H1 (cell line): ENCODE data around the gene TCF20. TPM values are rescaled to one million over a fixed set of nuclear protein-coding genes. Genes with fewer than 3 reads are reported as not detected.

Experiments
- CTCF ChIA-PET: fragments of 300-600 bp; sonication (Branson Sonifier 250); formaldehyde crosslinking; loops from one replicate; lab custom pipeline; 2021; ENCODE audit not compliant: partially characterized antibody; lab: Charles Lee
- POLR2A ChIA-PET: fragments of 300-600 bp; sonication (Branson Sonifier 250); formaldehyde crosslinking; loops from one replicate; lab custom pipeline; 2021; ENCODE audit warnings: inconsistent platforms; ENCODE audit not compliant: partially characterized antibody; lab: Charles Lee
- DNase-seq, 2 experiments: peaks; one replicate each; pipeline versions ENCODE4 v3.0.0 to v3.0.0-alpha.2; 2010 to 2022; ENCODE audit warnings: low spot score in 2 of 2, low read depth in 1 of 2, mixed read lengths in 1 of 2
- FAIRE-seq: peaks from 2 replicates; lab custom pipeline; 2011; peaks lifted over from hg19 to GRCh38; lab: Jason Lieb, UNC
- H2AFZ ChIP-seq: 2 replicates; pipeline ENCODE4 v1.8.1; 2012; ENCODE audit warnings: low read length, inconsistent platforms
- H2AK5ac ChIP-seq: 2 replicates; pipeline ENCODE4 v1.6.1; 2013; ENCODE audit warnings: low read depth, low read length
- H2BK120ac ChIP-seq: replicated peaks from 2 replicates; pipeline ENCODE3; 2013; ENCODE audit warnings: low read depth, low read length, inconsistent platforms
- H2BK12ac ChIP-seq: 2 replicates; pipeline ENCODE4 v1.6.1; 2013; ENCODE audit warnings: low read depth, low read length
- H2BK15ac ChIP-seq: 2 replicates; pipeline ENCODE4 v1.6.1; 2013; ENCODE audit warnings: low read length
- H2BK20ac ChIP-seq: 2 replicates; pipeline ENCODE4 v1.6.1; 2013; ENCODE audit warnings: low read length
- H2BK5ac ChIP-seq: 2 replicates; pipeline ENCODE4 v1.6.1; 2013; ENCODE audit warnings: low read depth, low read length
- H3K14ac ChIP-seq: 2 replicates; pipeline ENCODE4 v1.6.1; 2013; ENCODE audit warnings: inconsistent platforms; ENCODE audit not compliant: insufficient read length
- H3K18ac ChIP-seq: 2 replicates; pipeline ENCODE4 v1.6.1; 2013; ENCODE audit warnings: low read length; ENCODE audit errors: extremely low read depth
- H3K23ac ChIP-seq: 2 replicates; pipeline ENCODE4 v1.6.1; 2013; ENCODE audit warnings: inconsistent platforms; ENCODE audit not compliant: insufficient read length
- H3K23me2 ChIP-seq: 2 replicates; pipeline ENCODE4 v1.6.1; 2013; ENCODE audit warnings: low read depth, low read length
- H3K27ac ChIP-seq: 2 replicates; pipeline ENCODE4 v1.6.1; 2011; ENCODE audit warnings: low read depth, low read length, inconsistent platforms
- H3K27me3 ChIP-seq, 4 experiments: replicated peaks in 1 of 4; 1 replicate in 1 of 4; 2 replicates in 3 of 4; pipeline versions ENCODE4 v1.6.1 to v1.8.1; 2011 to 2013; ENCODE audit warnings: low read length in 3 of 4, mild to moderate bottlenecking in 3 of 4, inconsistent platforms in 2 of 4, mixed read lengths in 2 of 4, moderate library complexity in 1 of 4; ENCODE audit not compliant: control insufficient read depth in 3 of 4, insufficient read depth in 3 of 4; ENCODE audit errors: extremely low read depth in 1 of 4
- H3K36me3 ChIP-seq, 4 experiments: 2 replicates each; pipeline versions ENCODE4 v1.6.1 to v1.8.1; 2011 to 2013; ENCODE audit warnings: mild to moderate bottlenecking in 4 of 4, low read length in 3 of 4, moderate library complexity in 2 of 4, control low read depth in 1 of 4, inconsistent platforms in 1 of 4; ENCODE audit not compliant: insufficient read depth in 4 of 4, control insufficient read depth in 2 of 4
- H3K4ac ChIP-seq: replicated peaks from 2 replicates; pipeline ENCODE3; 2013; ENCODE audit warnings: low read length, low read depth, mixed read lengths, inconsistent platforms; ENCODE audit not compliant: insufficient read length
- H3K4me1 ChIP-seq, 4 experiments: replicated peaks in 1 of 4; 1 replicate in 1 of 4; 2 replicates in 3 of 4; pipeline versions ENCODE4 v1.6.1 to v1.8.1; 2011 to 2013; ENCODE audit warnings: low read length in 3 of 4, inconsistent platforms in 2 of 4, mixed read lengths in 1 of 4; ENCODE audit not compliant: insufficient read depth in 4 of 4, control insufficient read depth in 3 of 4
- H3K4me2 ChIP-seq, 2 experiments: 2 replicates each; pipeline versions ENCODE4 v1.6.1 to v1.8.1; 2011 to 2013; ENCODE audit warnings: low read depth in 2 of 2, low read length in 2 of 2, control low read depth in 1 of 2, inconsistent platforms in 1 of 2, mild to moderate bottlenecking in 1 of 2; ENCODE audit not compliant: insufficient read depth in 1 of 2
- H3K4me3 ChIP-seq, 4 experiments: fragments of 200-600, 300-600 bp in 1 of 4; sonication (generic), shearing (Covaris generic), sonication (Bioruptor Twin) in 1 of 4; 2 replicates each; pipeline versions ENCODE4 v1.5.1 to v1.8.1; 2011 to 2016; ENCODE audit warnings: low read length in 4 of 4, low read depth in 3 of 4, control low read depth in 2 of 4, inconsistent platforms in 2 of 4, mild to moderate bottlenecking in 2 of 4, mixed read lengths in 1 of 4, moderate library complexity in 1 of 4; ENCODE audit not compliant: insufficient read depth in 2 of 4; ENCODE audit errors: extremely low read depth in 1 of 4
- H3K56ac ChIP-seq: replicated peaks from 2 replicates; pipeline ENCODE3; 2013; ENCODE audit warnings: low read depth, mild to moderate bottlenecking, mixed read lengths, low read length, inconsistent platforms; ENCODE audit not compliant: insufficient read length
- H3K79me1 ChIP-seq: 2 replicates; pipeline ENCODE4 v1.6.1; 2013; ENCODE audit warnings: low read depth, low read length, control low read depth
- H3K79me2 ChIP-seq, 2 experiments: 2 replicates each; pipeline versions ENCODE4 v1.6.1 to v1.8.1; 2012 to 2013; ENCODE audit warnings: low read length in 2 of 2, mild to moderate bottlenecking in 2 of 2, inconsistent platforms in 1 of 2; ENCODE audit not compliant: insufficient read depth in 2 of 2, control insufficient read depth in 1 of 2
- H3K9ac ChIP-seq, 4 experiments: replicated peaks in 1 of 4; 1 replicate in 1 of 4; 2 replicates in 3 of 4; pipeline versions ENCODE4 v1.6.1 to v1.8.1; 2011 to 2013; ENCODE audit warnings: low read depth in 3 of 4, low read length in 3 of 4, control low read depth in 2 of 4, mild to moderate bottlenecking in 2 of 4, moderate library complexity in 2 of 4, inconsistent platforms in 1 of 4; ENCODE audit errors: extremely low read depth in 1 of 4
- H3K9me3 ChIP-seq, 2 experiments: 2 replicates each; pipeline versions ENCODE4 v1.6.1 to v1.8.1; 2012 to 2013; ENCODE audit warnings: mild to moderate bottlenecking in 2 of 2, moderate library complexity in 2 of 2, control low read depth in 1 of 2, inconsistent platforms in 1 of 2, low read depth in 1 of 2, low read length in 1 of 2, mixed read lengths in 1 of 2; ENCODE audit not compliant: insufficient read depth in 2 of 2
- H4K20me1 ChIP-seq, 2 experiments: replicated peaks in 1 of 2; 2 replicates each; pipeline versions ENCODE3 to v1.8.1; 2011 to 2013; ENCODE audit warnings: inconsistent platforms in 2 of 2, low read length in 2 of 2, mild to moderate bottlenecking in 1 of 2; ENCODE audit not compliant: insufficient read depth in 2 of 2, control insufficient read depth in 1 of 2
- H4K5ac ChIP-seq: 2 replicates; pipeline ENCODE4 v1.6.1; 2013; ENCODE audit warnings: low read length, low read depth, mixed read lengths, inconsistent platforms; ENCODE audit not compliant: insufficient read length
- H4K8ac ChIP-seq: 2 replicates; pipeline ENCODE4 v1.8.0; 2013; ENCODE audit warnings: mild to moderate bottlenecking, moderate library complexity, low read length, inconsistent platforms; ENCODE audit not compliant: insufficient read depth; ENCODE audit errors: extremely low read depth
- H4K91ac ChIP-seq: replicated peaks from 2 replicates; pipeline ENCODE3; 2013; ENCODE audit warnings: low read length, mixed read lengths, inconsistent platforms; ENCODE audit not compliant: insufficient read length
- ATF3 ChIP-seq: IDR thresholded peaks from 2 replicates; pipeline ENCODE4 v1.6.1; 2011; ENCODE audit warnings: low read depth, mild to moderate bottlenecking, low read length; ENCODE audit not compliant: insufficient read depth
- CBX8 ChIP-seq: fragments of 300-800, 300-1000 bp; sonication (generic); IDR thresholded peaks from 2 replicates; pipeline ENCODE4 v1.7.1; 2016; ENCODE audit warnings: low read depth, low read length, borderline replicate concordance
- CTCF ChIP-seq, 3 experiments: IDR thresholded peaks; 1 replicate in 2 of 3; 2 replicates in 1 of 3; pipeline versions ENCODE4 v1.5.1 to v1.6.1; 2011; ENCODE audit warnings: low read length in 3 of 3, mild to moderate bottlenecking in 3 of 3, inconsistent platforms in 2 of 3, low read depth in 1 of 3, moderate library complexity in 1 of 3; ENCODE audit not compliant: insufficient read depth in 1 of 3; ENCODE audit errors: control extremely low read depth in 1 of 3
- HDAC6 ChIP-seq: IDR thresholded peaks from one replicate; pipeline ENCODE4 v1.7.1; 2012; ENCODE audit warnings: low read depth, mild to moderate bottlenecking, inconsistent platforms, low read length, moderate library complexity
- RAD21 ChIP-seq, 2 experiments: IDR thresholded peaks in 1 of 2; conservative IDR thresholded peaks in 1 of 2; 2 replicates each; pipeline ENCODE4 v1.6.1; 2011; ENCODE audit warnings: low read depth in 2 of 2, low read length in 2 of 2, improper control_type of control experiment in 1 of 2, inconsistent platforms in 1 of 2, mild to moderate bottlenecking in 1 of 2, moderate library complexity in 1 of 2
- RNF2 ChIP-seq: fragments of 200-900, 300-1000 bp; sonication (generic); IDR thresholded peaks from 2 replicates; pipeline ENCODE4 v1.7.1; 2016; ENCODE audit warnings: borderline replicate concordance, low read depth, mild to moderate bottlenecking, antibody characterized with exemption, low read length; ENCODE audit not compliant: poor library complexity, severe bottlenecking; ENCODE audit errors: missing control alignments
- WGBS, 2 experiments: shearing (Covaris generic) in 1 of 2; methylation state at CpG; one replicate each; pipeline versions ENCODE4 v1.1.6 to v1.1.7; 2013 to 2015; ENCODE audit warnings: low lambda C conversion rate in 2 of 2, mixed read lengths in 2 of 2, inconsistent platforms in 1 of 2, low coverage in 1 of 2, missing lambda C conversion rate in 1 of 2; ENCODE audit not compliant: insufficient replicate concordance in 2 of 2, insufficient coverage in 1 of 2, insufficient read length in 1 of 2; ENCODE audit errors: extremely low coverage in 1 of 2, missing lambda C conversion rate in 1 of 2; 5-methylcytosine and 5-hydroxymethylcytosine counted together
- polyA plus RNA-seq, 7 experiments: library from polyadenylated mRNA; depleted of rRNA in 3 of 7; stranded (reverse) in 5 of 7; unstranded in 2 of 7; fragments of >200 nt in 5 of 7; fragments of 200-250 nt in 2 of 7; gene quantifications; 1 replicate in 5 of 7; 2 replicates in 1 of 7; 4 replicates in 1 of 7; pipeline versions ENCODE4 v1.2.1 to v1.2.3, GENCODE V29; 2011 to 2013; ENCODE audit warnings: missing spikeins in 2 of 7, mixed read lengths in 2 of 7
- total RNA-seq: library from RNA; stranded (reverse); fragmentation: NEBNext Ultra II Directional; extraction: Animal tissue kit (Norgen Biotek cat#: 25700); gene quantifications from 2 replicates; pipeline ENCODE4 v1.2.1, GENCODE V29; 2021

The TCF20 gene
- total and polyA plus RNA-seq, 2 of the 8 experiments (the other 6 are each of a cell fraction or from before 2014, with no cell fraction given), result 22.0 to 79.8 TPM

GRCh38 chr22:42282252-42282942, 11.9 kb upstream of the TCF20 start:
- POLR2A ChIA-PET, result interaction anchor here (1.0 to 1.6 kb wide), 4 partner anchors 9 to 112 kb away, joined by 4 to 6 read pairs (median 4); no protein-coding TSS in a partner anchor
- Histone ChIP-seq H3K4me2 (peak overlapping the region; percentile 73 to 76), H2BK12ac (no peak overlapping the region), H3K79me2 (no peaks in the 10 kb centered on the region), H3K18ac (no peak overlapping the region), H3K9me3 (no peaks in the 10 kb centered on the region), H2AFZ (no peak overlapping the region), H3K23ac (no peak overlapping the region), H2BK20ac (no peak overlapping the region), H3K23me2 (peaks cover 6% of the 10 kb centered on the region; the same call in 1 of the 2 replicates), H3K36me3 (no peaks in the 10 kb centered on the region), H2BK5ac (no peak overlapping the region), H3K56ac (no peak overlapping the region), H4K8ac (no peak overlapping the region), H4K91ac (no peak overlapping the region), H4K5ac (no peak overlapping the region), H2BK120ac (no peak overlapping the region), H3K4ac (no peak overlapping the region), H3K9ac (no peak overlapping the region), H3K4me1 (peaks cover 0 to 17% (median 11%) of the 10 kb centered on the region in 4 experiments; a peak in 6 of 7 replicates), H3K4me3 (peak overlapping the region in 2 of 4 experiments; percentile 40 to 56; a peak in 4 of 8 replicates), H2BK15ac (peak overlapping the region; percentile 81; the same call in 1 of the 2 replicates), H3K14ac (no peak overlapping the region), H4K20me1 (peaks cover 23 to 41% of the 10 kb centered on the region in 2 experiments), H2AK5ac (no peak overlapping the region), H3K27ac (no peak overlapping the region), H3K27me3 (peaks cover 0 to 63% (median 46%) of the 10 kb centered on the region in 4 experiments; a peak in 6 of 7 replicates), H3K79me1 (peaks cover 3% of the 10 kb centered on the region; the same call in 1 of the 2 replicates)
- TF ChIP-seq CTCF (IDR thresholded peaks at IDR 0.05; ENCODE audit: control extremely low read depth in 1 of 3, insufficient read depth in 1 of 3, low read depth in 1 of 3, low read length in 3 of 3), result peak in 1 of 3 experiments; percentile 5; a peak in 1 of 4 replicates
- TF ChIP-seq CBX8, result no peak
- TF ChIP-seq RNF2, result no peak
- no peak for TF ChIP-seq HDAC6
- TF ChIP-seq ATF3, result no peak
- no peak for TF ChIP-seq RAD21 (IDR thresholded peaks at IDR 0.05 in 1 of 2, conservative IDR thresholded peaks at IDR 0.05 in 1 of 2; ENCODE audit: low read depth in 2 of 2, low read length in 2 of 2)
- CTCF ChIA-PET, result interaction anchor here (0.6 to 3.3 kb wide), 14 partner anchors 10 to 217 kb away, joined by 3 to 13 read pairs (median 4); no protein-coding TSS in a partner anchor
- no peak for FAIRE-seq
- 64% methylated on average over 20 of the region's 22 CpGs; no CpG with 5 or more reads in 1 of the 2 experiments for WGBS, 2 experiments
- DNase-seq, result no peak
